GM13976 (cell line): ENCODE measurements around the gene FSTL1.
A peak's percentile ranks its signal among the peaks of the same experiment; 100 is the strongest.

Experiments
- DNase-seq: peaks from one replicate; pipeline ENCODE4 v3.0.0; 2012; ENCODE audit warnings: low spot score
- CTCF ChIP-seq: IDR thresholded peaks from 2 replicates; pipeline ENCODE4 v1.5.1; 2012; ENCODE audit warnings: borderline replicate concordance, mild to moderate bottlenecking; ENCODE audit not compliant: insufficient read depth; ENCODE audit errors: extremely low read depth, missing control alignments, control extremely low read depth
- in situ Hi-C: fragments of 300-500 bp; cut with MboI; formaldehyde crosslinking; loops from one replicate; pipeline ENCODE4 v1.12.0; 2022; ENCODE audit warnings: low sequenced_read_pairs, mixed read lengths, inconsistent platforms; ENCODE audit not compliant: unreplicated experiment

The FSTL1 gene

GRCh38 chr3:120459196-120459595 lies 8.4 kb upstream of the FSTL1 start:
- DNase-seq = no peak
- in situ Hi-C loops = no loop called here
- TF ChIP-seq CTCF = no peak

- no peak for TF ChIP-seq CTCF
- DNase-seq = no peak
- in situ Hi-C loops = no loop called here
Observed at GRCh38 chr3:120457827-120458226, 7.0 kb upstream of the FSTL1 start.

- no peak for DNase-seq
- TF ChIP-seq CTCF = no peak
- in situ Hi-C loops = no loop called here
Observed at GRCh38 chr3:120454076-120454689, 3.4 kb upstream of the FSTL1 start.

GRCh38 chr3:120452816-120453215 lies 2.0 kb upstream of the FSTL1 start:
- TF ChIP-seq CTCF = no peak
- DNase-seq = no peak
- in situ Hi-C loops = no loop called here

- no peak for TF ChIP-seq CTCF
- in situ Hi-C loops = no loop called here
- peak; percentile 16 for DNase-seq
Observed at GRCh38 chr3:120451806-120452205, 1.0 kb upstream of the FSTL1 start.

- in situ Hi-C loops = no loop called here
- no peak for DNase-seq
- no peak for TF ChIP-seq CTCF
Observed at GRCh38 chr3:120451272-120451761, 525 bp upstream of the FSTL1 start.
